ENCODE measurements around the gene ATP5MK.
A peak's percentile ranks its signal among the peaks of the same experiment; 100 is the strongest.

Gene ATP5MK

GRCh38 chr10:103394180-103394579 is 2.1 kb downstream of the ATP5MK start:
- TF ChIP-seq CTCF (IDR thresholded peaks at IDR 0.05; ENCODE audit: low read depth, low read length): no peak
- Histone ChIP-seq H4K20me1 (ENCODE audit: insufficient read depth, low read length) (no peaks in the 10 kb centered on the region), H3K4me3 (ENCODE audit: low read length) (no peak overlapping the region), H3K79me2 (ENCODE audit: low read length) (peaks cover 62% of the 10 kb centered on the region), H3K4me2 (ENCODE audit: low read length) (no peak overlapping the region), H3K4me1 (ENCODE audit: low read length) (peaks cover 14% of the 10 kb centered on the region), H3K27ac (ENCODE audit: low read length) (no peak overlapping the region), H3K27me3 (ENCODE audit: low read depth, low read length) (no peaks in the 10 kb centered on the region), H3K9ac (ENCODE audit: low read length) (no peak overlapping the region), H2AFZ (ENCODE audit: low read depth, low read length) (no peak overlapping the region), H3K9me3 (ENCODE audit: insufficient read depth, low read length) (no peaks in the 10 kb centered on the region), H3K36me3 (replicated peaks; ENCODE audit: low read depth, low read length) (peaks cover 10% of the 10 kb centered on the region)

DNA sequence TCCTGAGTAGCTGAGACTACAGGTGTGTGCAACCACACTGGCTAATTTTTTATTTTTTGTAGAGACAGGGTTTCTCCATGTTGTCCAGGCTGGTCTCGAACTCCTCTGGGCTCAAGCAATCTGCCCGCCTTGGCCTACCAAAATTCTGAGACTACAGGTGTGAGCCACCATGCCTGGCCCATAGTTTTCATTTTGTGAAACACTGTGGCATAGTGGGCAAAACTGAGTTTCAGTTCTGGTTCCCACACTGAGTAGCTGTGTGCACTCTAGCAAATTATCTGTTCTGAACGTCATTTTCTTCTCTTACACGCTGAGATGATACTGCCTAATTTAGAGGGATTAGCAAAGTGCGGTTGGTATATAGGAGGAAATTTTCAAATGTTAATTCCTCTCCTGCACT is 13.5 kb downstream of the ATP5MK start:
- no peak overlapping the region for H3K4me3 ChIP-seq (ENCODE audit: low read length)
- peaks cover 6% of the 10 kb centered on the region for H3K4me1 ChIP-seq (ENCODE audit: low read length)
- peaks cover 11% of the 10 kb centered on the region for H3K36me3 ChIP-seq (replicated peaks; ENCODE audit: low read depth, low read length)
- H2AFZ ChIP-seq (ENCODE audit: low read depth, low read length): no peak overlapping the region
- H3K27me3 ChIP-seq (ENCODE audit: low read depth, low read length): no peaks in the 10 kb centered on the region
- no peaks in the 10 kb centered on the region for H3K9me3 ChIP-seq (ENCODE audit: insufficient read depth, low read length)
- no peak overlapping the region for H3K9ac ChIP-seq (ENCODE audit: low read length)
- H3K27ac ChIP-seq (ENCODE audit: low read length): peak overlapping the region; percentile 6; the same call in 1 of the 2 replicates
- H3K4me2 ChIP-seq (ENCODE audit: low read length): no peak overlapping the region
- H3K79me2 ChIP-seq (ENCODE audit: low read length): no peaks in the 10 kb centered on the region
- TF ChIP-seq CTCF (IDR thresholded peaks at IDR 0.05; ENCODE audit: low read depth, low read length) (no peak), EZH2phosphoT487 (IDR thresholded peaks at IDR 0.05; ENCODE audit: low read depth) (no peak)
- H4K20me1 ChIP-seq (ENCODE audit: insufficient read depth, low read length): no peaks in the 10 kb centered on the region

DNA sequence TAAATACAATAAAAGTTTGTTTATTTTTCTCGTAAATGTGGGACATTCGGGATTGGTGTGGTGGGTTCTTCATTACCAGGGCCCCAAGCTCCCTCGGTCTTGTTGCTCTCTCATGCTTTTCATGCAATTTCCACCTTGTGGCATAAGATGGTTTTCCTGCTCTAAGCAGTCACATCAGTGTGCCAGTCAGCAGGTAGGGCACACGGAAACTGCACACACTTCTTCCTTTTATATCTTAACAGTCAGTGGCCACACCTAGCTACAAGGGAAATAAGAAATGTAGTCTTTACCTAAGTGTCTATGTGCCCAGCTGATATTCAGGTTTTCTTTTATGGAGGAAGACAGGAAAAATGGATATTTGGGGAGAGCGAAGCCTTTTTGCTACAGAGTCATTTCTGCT is 22.0 kb downstream of the ATP5MK start:
- Histone ChIP-seq H3K4me3 (ENCODE audit: low read length) (no peak overlapping the region), H4K20me1 (ENCODE audit: insufficient read depth, low read length) (no peaks in the 10 kb centered on the region), H3K36me3 (replicated peaks; ENCODE audit: low read depth, low read length) (peaks cover 10% of the 10 kb centered on the region), H2AFZ (ENCODE audit: low read depth, low read length) (no peak overlapping the region), H3K27ac (ENCODE audit: low read length) (no peak overlapping the region), H3K9me3 (ENCODE audit: insufficient read depth, low read length) (no peaks in the 10 kb centered on the region), H3K4me2 (ENCODE audit: low read length) (no peak overlapping the region), H3K27me3 (ENCODE audit: low read depth, low read length) (no peaks in the 10 kb centered on the region), H3K79me2 (ENCODE audit: low read length) (peaks cover 21% of the 10 kb centered on the region), H3K4me1 (ENCODE audit: low read length) (peaks cover 7% of the 10 kb centered on the region), H3K9ac (ENCODE audit: low read length) (no peak overlapping the region)
- TF ChIP-seq CTCF (IDR thresholded peaks at IDR 0.05; ENCODE audit: low read depth, low read length) (no peak), EZH2phosphoT487 (IDR thresholded peaks at IDR 0.05; ENCODE audit: low read depth) (no peak)

- Histone ChIP-seq H3K27me3 (ENCODE audit: low read depth, low read length) (no peaks in the 10 kb centered on the region), H3K27ac (ENCODE audit: low read length) (no peak overlapping the region), H3K9ac (ENCODE audit: low read length) (no peak overlapping the region), H4K20me1 (ENCODE audit: insufficient read depth, low read length) (no peaks in the 10 kb centered on the region), H3K36me3 (replicated peaks; ENCODE audit: low read depth, low read length) (peaks cover 10% of the 10 kb centered on the region), H3K79me2 (ENCODE audit: low read length) (peaks cover 28% of the 10 kb centered on the region), H3K9me3 (ENCODE audit: insufficient read depth, low read length) (no peaks in the 10 kb centered on the region), H2AFZ (ENCODE audit: low read depth, low read length) (no peak overlapping the region), H3K4me3 (ENCODE audit: low read length) (no peak overlapping the region), H3K4me1 (ENCODE audit: low read length) (peaks cover 7% of the 10 kb centered on the region), H3K4me2 (ENCODE audit: low read length) (no peak overlapping the region)
- no peak for TF ChIP-seq EZH2phosphoT487 (IDR thresholded peaks at IDR 0.05; ENCODE audit: low read depth)
- TF ChIP-seq CTCF (IDR thresholded peaks at IDR 0.05; ENCODE audit: low read depth, low read length): no peak
Measured at GRCh38 chr10:103373544-103373943, 22.7 kb downstream of the ATP5MK start.
